Inflammatory macrophage treated with lipopolysaccharide for 4 hours (primary cell): ENCODE data around the gene ST3GAL5.
A peak's percentile ranks its signal among the peaks of the same experiment; 100 is the strongest.
"Not testable (repeated sequence)": the region's sequence is repeated elsewhere in the genome, so short reads cannot be mapped to it uniquely, and the experiment has no call there.

ENCODE experiments used
- DNase-seq: peaks from one replicate; pipeline ENCODE4 v3.0.0-alpha.2; 2020

The ST3GAL5 gene

GRCh38 chr2:85892216-85892944 is 3.6 kb upstream of the ST3GAL5 start:
- DNase-seq = no peak

- DNase-seq = peak; percentile 32
Measured at GRCh38 chr2:85890522-85891176, 1.9 kb upstream of the ST3GAL5 start.

- DNase-seq = peak; percentile 26
Measured at GRCh38 chr2:85889627-85890281, 964 bp upstream of the ST3GAL5 start.

- peak; percentile 25 for DNase-seq
Measured at GRCh38 chr2:85888020-85888683, 638 bp downstream of the ST3GAL5 start.

GRCh38 chr2:85887566-85888019 is 1.2 kb downstream of the ST3GAL5 start:
- peak; percentile 68 for DNase-seq

GRCh38 chr2:85886590-85886989 is 2.2 kb downstream of the ST3GAL5 start:
- DNase-seq = peak; percentile 97

GRCh38 chr2:85886141-85886540 is 2.6 kb downstream of the ST3GAL5 start:
- no peak for DNase-seq

- not testable (repeated sequence) for DNase-seq
Measured at GRCh38 chr2:85881781-85882180, 7.0 kb downstream of the ST3GAL5 start.

GRCh38 chr2:85880716-85881328 is 8.0 kb downstream of the ST3GAL5 start:
- DNase-seq = peak; percentile 26

- DNase-seq = no peak
Measured at GRCh38 chr2:85878719-85879370, 9.9 kb downstream of the ST3GAL5 start.

GRCh38 chr2:85875350-85876050 is 13.3 kb downstream of the ST3GAL5 start:
- DNase-seq = peak; percentile 84

GRCh38 chr2:85873679-85874078 is 15.1 kb downstream of the ST3GAL5 start:
- DNase-seq = no peak

- no peak for DNase-seq
Measured at GRCh38 chr2:85872536-85873161, 16.1 kb downstream of the ST3GAL5 start.

- DNase-seq = no peak
Measured at GRCh38 chr2:85871494-85872164, 17.2 kb downstream of the ST3GAL5 start.

- no peak for DNase-seq
Measured at GRCh38 chr2:85868822-85869221, 20.0 kb downstream of the ST3GAL5 start.

GRCh38 chr2:85867556-85868292 is 21.1 kb downstream of the ST3GAL5 start:
- DNase-seq = no peak

GRCh38 chr2:85867121-85867520 is 21.7 kb downstream of the ST3GAL5 start:
- no peak for DNase-seq

GRCh38 chr2:85866165-85866659 is 22.6 kb downstream of the ST3GAL5 start:
- no peak for DNase-seq

GRCh38 chr2:85865539-85866164 is 23.1 kb downstream of the ST3GAL5 start:
- no peak for DNase-seq
